ENCODE measurements around the gene ZBTB22. TPM values are rescaled to one million over a fixed set of nuclear protein-coding genes. Genes with fewer than 3 reads are reported as not detected.

Gene ZBTB22
- total RNA-seq, 1 donor from 2014 or later = 5.7 TPM

DNA sequence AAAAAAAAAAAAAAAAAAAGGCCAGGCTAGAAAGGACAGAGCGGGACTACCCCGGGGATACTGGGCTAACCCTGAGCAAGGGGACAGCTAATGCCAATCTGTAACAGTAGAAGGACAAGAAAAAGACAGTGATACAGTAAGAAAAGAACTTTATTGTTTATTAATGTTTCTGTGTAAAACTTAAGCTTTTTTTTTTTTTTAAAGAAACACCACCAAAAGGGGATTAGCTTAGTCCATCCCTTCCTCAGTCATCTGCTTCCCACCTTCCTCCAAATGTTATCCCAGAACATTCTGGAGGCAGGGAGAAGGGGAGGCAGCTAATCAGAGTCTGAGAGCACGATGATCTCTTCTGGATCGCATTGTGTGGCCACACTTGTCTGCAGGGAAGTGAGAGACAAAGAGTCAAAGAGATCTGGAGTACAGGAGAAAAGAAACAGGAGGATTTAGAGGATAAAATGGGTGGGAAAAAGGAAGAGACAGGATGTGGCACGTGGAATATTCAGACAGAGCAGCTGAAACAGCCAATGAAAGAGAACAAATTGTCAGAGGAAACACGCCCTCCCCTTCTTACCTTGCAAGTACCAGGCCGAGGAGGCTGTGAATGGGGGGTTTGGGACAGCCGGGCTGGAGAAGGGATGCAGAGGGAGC lies 1.0 kb upstream of the ZBTB22 start:
- Histone ChIP-seq H2AFZ (replicated peaks) (no peak overlapping the region), H3K4me1 (peaks cover 28% of the 10 kb centered on the region), H3K27me3 (peaks cover 5% of the 10 kb centered on the region), H3K27ac (peak overlapping the region; percentile 65), H3K79me2 (ENCODE audit: low read depth) (peaks cover 41% of the 10 kb centered on the region), H3K9me3 (ENCODE audit: low read depth) (no peaks in the 10 kb centered on the region), H3F3A (ENCODE audit: low read depth) (peaks cover 60% of the 10 kb centered on the region), H3K9ac (no peak overlapping the region), H3K4me2 (peak overlapping the region; percentile 71), H3K36me3 (no peaks in the 10 kb centered on the region), H4K20me1 (ENCODE audit: low read depth) (peaks cover 21% of the 10 kb centered on the region), H3K4me3 (peak overlapping the region; percentile 77)
- TF ChIP-seq, protein P1, sequence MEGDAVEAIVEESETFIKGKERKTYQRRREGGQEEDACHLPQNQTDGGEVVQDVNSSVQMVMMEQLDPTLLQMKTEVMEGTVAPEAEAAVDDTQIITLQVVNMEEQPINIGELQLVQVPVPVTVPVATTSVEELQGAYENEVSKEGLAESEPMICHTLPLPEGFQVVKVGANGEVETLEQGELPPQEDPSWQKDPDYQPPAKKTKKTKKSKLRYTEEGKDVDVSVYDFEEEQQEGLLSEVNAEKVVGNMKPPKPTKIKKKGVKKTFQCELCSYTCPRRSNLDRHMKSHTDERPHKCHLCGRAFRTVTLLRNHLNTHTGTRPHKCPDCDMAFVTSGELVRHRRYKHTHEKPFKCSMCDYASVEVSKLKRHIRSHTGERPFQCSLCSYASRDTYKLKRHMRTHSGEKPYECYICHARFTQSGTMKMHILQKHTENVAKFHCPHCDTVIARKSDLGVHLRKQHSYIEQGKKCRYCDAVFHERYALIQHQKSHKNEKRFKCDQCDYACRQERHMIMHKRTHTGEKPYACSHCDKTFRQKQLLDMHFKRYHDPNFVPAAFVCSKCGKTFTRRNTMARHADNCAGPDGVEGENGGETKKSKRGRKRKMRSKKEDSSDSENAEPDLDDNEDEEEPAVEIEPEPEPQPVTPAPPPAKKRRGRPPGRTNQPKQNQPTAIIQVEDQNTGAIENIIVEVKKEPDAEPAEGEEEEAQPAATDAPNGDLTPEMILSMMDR (IDR thresholded peaks at IDR 0.05) = no peak
- TF ChIP-seq EZH2 (IDR thresholded peaks at IDR 0.05) (no peak), EZH2phosphoT487 (IDR thresholded peaks at IDR 0.05) (no peak)
- peak overlapping the region; percentile 98 for H3K4me3 Mint-ChIP-seq
- H3K9me3 Mint-ChIP-seq = no peaks in the 10 kb centered on the region
- no peak overlapping the region for H3K27ac Mint-ChIP-seq
- DNase-seq (ENCODE audit: low spot score) = no peak
- peaks cover 6% of the 10 kb centered on the region for H3K27me3 Mint-ChIP-seq (ENCODE audit: insufficient read depth, low read depth)
- peaks cover 62% of the 10 kb centered on the region for H3K4me1 Mint-ChIP-seq
- peaks cover 24% of the 10 kb centered on the region for H3K36me3 Mint-ChIP-seq

DNA sequence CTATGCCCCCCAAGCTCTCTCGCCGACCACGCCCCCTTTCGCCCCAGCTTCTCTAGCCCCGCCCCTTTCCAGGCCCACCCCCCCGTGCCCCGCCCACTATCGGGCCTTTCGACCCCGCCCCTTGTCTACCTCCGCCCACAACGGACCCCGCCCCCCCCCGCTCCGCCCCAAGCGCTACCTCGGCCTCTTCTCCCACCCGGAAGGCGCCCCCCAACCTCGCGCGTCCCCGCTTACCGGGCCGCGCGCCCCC lies 200 bp downstream of the ZBTB22 start:
- no peak overlapping the region for H3K9ac ChIP-seq
- no peaks in the 10 kb centered on the region for H3K9me3 ChIP-seq (ENCODE audit: low read depth)
- H3K4me3 ChIP-seq = peak overlapping the region; percentile 77
- TF ChIP-seq EZH2phosphoT487 (IDR thresholded peaks at IDR 0.05) = no peak
- peaks cover 38% of the 10 kb centered on the region for H3K79me2 ChIP-seq (ENCODE audit: low read depth)
- H2AFZ ChIP-seq (replicated peaks) = no peak overlapping the region
- no peaks in the 10 kb centered on the region for H3K36me3 ChIP-seq
- Mint-ChIP-seq H3K4me3 (peak overlapping the region; percentile 86), H3K27me3 (ENCODE audit: insufficient read depth, low read depth) (peaks cover 10% of the 10 kb centered on the region), H3K9me3 (no peaks in the 10 kb centered on the region), H3K27ac (no peak overlapping the region), H3K36me3 (peaks cover 24% of the 10 kb centered on the region), H3K4me1 (peaks cover 67% of the 10 kb centered on the region)
- H3K27me3 ChIP-seq = peaks cover 17% of the 10 kb centered on the region
- H4K20me1 ChIP-seq (ENCODE audit: low read depth) = peaks cover 23% of the 10 kb centered on the region
- peaks cover 31% of the 10 kb centered on the region for H3K4me1 ChIP-seq
- peaks cover 67% of the 10 kb centered on the region for H3F3A ChIP-seq (ENCODE audit: low read depth)
- DNase-seq (ENCODE audit: low spot score) = no peak
- peak overlapping the region; percentile 65 for H3K4me2 ChIP-seq
- peak overlapping the region; percentile 65 for H3K27ac ChIP-seq

DNA sequence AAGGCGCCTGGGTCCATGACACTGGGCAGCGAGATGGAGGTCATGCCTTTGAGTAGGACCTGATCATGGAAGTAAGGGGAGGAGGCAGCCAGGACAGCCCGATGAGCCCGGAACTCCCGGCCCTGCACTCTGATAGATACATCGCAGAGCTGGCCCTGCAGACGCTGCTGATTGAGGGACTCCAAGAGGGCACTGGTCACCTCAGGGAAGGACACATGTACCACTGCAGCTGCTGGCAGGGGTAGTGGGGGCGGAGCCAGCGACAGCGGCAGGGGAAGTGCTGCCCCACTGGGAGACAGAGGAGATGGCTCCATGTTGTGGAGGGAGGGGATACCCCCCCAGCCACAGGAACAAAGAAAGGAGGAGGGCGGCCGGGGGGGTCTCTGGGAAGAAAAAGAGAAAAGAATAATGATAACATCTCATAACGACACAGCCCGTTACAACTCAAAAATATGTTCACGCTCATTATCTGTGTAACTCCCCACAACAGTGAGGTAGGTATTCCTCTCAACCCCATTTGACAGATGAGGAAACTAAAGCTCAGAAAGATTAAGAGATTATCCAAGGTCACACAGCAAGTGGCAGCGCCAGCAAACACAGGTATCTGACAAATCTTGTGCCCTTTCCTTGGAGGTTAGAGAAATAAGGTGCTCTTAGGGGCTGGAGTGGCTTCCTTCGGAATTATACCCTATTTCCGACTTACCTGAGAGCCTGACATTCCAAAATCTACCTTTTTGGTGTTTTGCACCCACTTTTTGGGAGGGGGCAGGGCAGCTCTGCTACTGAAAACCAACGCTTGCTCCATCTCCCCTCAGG lies 733 bp downstream of the ZBTB22 start:
- Histone ChIP-seq H3K36me3 (no peaks in the 10 kb centered on the region), H3K9ac (no peak overlapping the region), H3K27me3 (peaks cover 23% of the 10 kb centered on the region), H3F3A (ENCODE audit: low read depth) (peaks cover 70% of the 10 kb centered on the region), H3K27ac (no peak overlapping the region), H3K4me1 (peaks cover 34% of the 10 kb centered on the region), H4K20me1 (ENCODE audit: low read depth) (peaks cover 27% of the 10 kb centered on the region), H3K4me3 (peak overlapping the region; percentile 77), H3K9me3 (ENCODE audit: low read depth) (no peaks in the 10 kb centered on the region), H3K79me2 (ENCODE audit: low read depth) (peaks cover 32% of the 10 kb centered on the region), H3K4me2 (peak overlapping the region; percentile 65), H2AFZ (replicated peaks) (no peak overlapping the region)
- H3K4me3 Mint-ChIP-seq = peak overlapping the region; percentile 86
- H3K9me3 Mint-ChIP-seq = no peaks in the 10 kb centered on the region
- H3K36me3 Mint-ChIP-seq = peaks cover 24% of the 10 kb centered on the region
- DNase-seq (ENCODE audit: low spot score) = peak; percentile 26
- peaks cover 67% of the 10 kb centered on the region for H3K4me1 Mint-ChIP-seq
- no peak overlapping the region for H3K27ac Mint-ChIP-seq
- TF ChIP-seq EZH2phosphoT487 (IDR thresholded peaks at IDR 0.05) (no peak), EZH2 (IDR thresholded peaks at IDR 0.05) (no peak)
- TF ChIP-seq, protein P1 (IDR thresholded peaks at IDR 0.05) = no peak
- H3K27me3 Mint-ChIP-seq (ENCODE audit: insufficient read depth, low read depth) = peaks cover 11% of the 10 kb centered on the region

Measured in neural progenitor cell (in vitro differentiated cells).